ENCODE data around the gene RTL1.

The RTL1 gene

DNA sequence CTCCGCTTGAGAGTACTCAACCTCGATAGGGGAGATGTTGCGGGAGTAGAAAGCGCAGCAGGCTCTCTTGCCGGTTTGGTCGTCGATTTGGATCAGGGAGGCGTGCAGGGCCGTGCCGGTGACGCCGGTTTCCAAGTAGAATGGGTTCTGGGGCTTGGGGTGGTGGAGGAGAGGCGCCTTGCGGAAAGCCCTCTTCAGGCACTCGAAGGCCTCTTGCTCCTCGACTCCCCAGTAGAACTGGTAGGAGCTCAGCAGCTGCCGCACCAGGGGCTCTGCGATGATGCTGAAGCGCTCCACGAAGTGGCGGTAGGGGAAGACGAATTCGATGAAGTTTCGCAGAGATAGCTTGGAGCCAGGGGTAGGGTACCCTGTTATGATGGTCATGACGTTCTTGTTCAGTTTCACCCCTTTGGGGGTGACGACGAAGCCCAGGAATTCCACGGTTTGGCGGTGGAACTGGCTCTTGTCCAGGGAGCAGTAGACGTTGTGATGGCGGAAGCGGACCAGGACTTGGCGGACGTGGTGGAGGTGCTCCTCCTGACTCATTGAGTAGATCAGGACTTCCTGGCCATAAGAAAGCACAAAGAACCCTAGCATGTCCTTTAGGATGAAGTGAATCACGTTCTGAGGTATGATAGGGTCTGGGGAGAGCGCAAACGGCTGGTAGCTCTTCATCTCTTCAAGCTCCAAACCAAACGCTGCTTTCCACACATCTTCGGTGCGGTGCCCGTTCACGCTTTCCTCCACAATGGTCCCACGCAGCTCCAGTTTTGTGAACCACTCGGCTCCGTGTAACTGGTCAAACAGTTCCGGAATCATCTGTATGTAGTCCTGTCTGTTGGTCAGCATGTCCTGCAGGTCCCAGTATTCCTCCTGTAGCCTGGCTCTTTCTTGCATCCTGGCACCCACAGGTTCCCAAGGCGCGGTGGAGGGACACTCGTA lies 21.2 kb downstream of the RTL1 start:
- DNase-seq (ENCODE audit: low spot score): no peak

DNA sequence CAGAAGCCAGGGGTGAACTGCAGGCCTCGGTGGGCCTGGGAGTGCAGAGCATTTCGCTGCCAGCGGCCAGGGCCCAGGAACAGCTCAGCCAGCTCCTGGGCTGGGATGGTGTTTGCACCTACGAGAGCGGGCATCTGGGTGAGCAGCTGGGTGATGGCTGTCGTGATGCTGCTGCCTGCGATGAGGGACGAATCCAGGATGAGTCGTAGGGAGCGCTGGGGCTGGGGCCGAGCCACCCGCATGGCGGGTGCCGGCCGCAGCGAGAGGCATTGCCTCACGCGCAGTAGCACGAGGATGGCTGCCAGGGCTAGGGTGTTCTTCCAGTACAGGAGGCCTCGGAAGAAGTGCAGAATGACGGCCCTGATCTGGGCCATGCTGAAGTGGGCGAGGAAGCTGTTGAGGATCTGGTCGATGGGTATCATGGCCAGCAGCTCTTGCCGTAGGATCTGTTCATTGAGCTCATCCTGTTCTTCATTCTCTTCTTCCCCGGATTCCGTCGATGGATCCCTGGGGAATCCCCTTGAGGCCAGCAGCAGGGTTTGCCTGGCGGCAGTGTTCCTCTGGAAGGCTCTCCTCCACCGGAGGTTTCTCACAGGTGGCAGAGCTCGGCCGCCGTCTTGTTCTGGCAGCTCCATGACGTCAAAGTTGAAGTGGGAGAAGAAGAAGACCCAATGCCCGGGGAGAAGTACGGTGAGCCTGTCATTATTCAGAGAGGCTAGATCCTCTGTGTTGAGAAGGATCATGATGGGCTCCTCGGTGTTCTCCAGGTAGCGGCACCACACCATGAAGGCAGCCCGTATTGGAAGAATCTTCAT lies 22.1 kb downstream of the RTL1 start:
- no peak for DNase-seq (ENCODE audit: low spot score)

- DNase-seq (ENCODE audit: low spot score): no peak
These were observed 23.0 kb downstream of the RTL1 start for GRCh38 chr14:100880271-100881101.

DNA sequence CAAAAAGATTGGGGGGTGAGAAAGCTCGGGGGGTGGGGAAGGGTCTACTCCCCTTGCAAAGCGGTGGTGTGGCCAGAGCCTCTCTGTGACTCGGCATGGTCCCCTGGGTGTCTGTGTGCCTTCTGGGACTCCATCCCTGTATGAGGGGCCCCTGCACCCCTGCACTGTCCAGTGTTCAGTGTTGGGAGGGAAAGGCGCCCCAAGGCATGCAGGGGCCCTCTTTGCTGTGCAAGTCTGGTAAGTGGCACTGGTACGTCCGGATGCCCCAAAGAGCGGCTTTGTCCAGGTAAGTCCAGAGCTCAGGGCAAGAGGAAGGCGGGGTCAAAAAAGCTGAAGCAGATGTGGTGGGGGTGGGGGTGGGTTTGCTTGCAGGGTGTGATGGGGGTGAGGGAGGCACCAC lies 23.7 kb downstream of the RTL1 start:
- DNase-seq (ENCODE audit: low spot score): no peak

DNA sequence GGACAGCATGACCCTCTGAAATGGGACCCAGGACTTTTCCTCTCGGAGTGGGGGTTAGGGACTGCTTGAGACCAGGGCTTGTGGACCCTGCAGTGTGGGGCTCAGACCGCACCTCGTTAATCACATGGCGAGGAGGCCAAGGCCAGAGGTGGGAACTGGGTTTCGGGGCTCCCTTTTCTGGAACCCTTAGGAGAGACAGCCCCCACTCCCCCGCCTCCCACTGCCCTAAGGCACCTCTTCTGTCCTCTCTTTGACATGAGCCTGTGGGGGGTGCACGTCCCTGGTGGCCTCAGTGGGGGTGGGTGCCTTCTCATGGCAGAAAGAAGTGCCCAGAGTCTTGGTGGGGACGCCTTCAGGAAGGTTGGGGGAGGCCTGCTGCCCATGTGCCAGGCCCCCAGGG lies 24.3 kb downstream of the RTL1 start:
- DNase-seq (ENCODE audit: low spot score): no peak

DNA sequence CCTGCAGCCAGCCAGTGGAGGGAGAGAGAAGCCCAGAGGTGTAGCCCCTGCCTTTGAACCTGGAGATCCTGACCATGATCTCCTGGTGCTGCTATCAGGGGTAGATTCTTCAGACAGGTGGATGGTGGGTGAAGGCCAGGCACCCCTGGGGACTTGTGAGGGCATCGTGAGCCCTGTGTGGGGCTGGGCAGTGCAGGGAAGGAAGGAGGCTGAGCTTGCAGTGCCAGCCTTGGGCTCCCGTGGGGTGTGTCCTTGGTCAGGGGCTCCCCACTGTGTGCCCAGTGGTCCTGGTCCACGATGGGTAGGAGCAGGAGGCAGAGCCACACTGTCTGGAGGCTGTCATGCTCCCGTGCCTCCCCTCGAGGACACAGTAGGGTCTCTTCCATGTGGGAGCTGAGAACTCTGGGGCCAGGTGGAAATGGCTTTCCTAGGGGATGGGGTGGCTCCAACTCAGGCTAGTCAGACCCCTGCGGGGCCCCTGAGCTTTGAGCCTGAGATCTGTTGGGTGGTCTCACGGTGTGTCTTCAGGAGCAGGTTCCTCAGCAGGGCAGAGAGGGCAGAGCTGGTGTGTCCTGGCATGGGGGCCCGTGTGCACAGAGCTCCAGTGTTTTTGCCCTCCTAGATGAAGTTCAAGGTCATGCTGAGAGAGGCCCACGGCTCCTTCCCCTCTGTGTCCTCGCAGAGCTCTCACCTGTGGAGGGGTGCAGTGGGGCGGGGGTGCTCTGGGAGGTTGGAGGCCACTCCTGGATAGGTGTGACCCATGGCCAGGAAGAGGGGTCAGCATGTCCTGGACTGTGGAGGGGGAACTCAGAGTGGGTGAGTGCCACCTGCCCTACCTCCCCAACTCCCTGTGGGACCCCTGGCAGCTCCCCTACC lies 25.0 kb downstream of the RTL1 start:
- no peak for DNase-seq (ENCODE audit: low spot score)

DNA sequence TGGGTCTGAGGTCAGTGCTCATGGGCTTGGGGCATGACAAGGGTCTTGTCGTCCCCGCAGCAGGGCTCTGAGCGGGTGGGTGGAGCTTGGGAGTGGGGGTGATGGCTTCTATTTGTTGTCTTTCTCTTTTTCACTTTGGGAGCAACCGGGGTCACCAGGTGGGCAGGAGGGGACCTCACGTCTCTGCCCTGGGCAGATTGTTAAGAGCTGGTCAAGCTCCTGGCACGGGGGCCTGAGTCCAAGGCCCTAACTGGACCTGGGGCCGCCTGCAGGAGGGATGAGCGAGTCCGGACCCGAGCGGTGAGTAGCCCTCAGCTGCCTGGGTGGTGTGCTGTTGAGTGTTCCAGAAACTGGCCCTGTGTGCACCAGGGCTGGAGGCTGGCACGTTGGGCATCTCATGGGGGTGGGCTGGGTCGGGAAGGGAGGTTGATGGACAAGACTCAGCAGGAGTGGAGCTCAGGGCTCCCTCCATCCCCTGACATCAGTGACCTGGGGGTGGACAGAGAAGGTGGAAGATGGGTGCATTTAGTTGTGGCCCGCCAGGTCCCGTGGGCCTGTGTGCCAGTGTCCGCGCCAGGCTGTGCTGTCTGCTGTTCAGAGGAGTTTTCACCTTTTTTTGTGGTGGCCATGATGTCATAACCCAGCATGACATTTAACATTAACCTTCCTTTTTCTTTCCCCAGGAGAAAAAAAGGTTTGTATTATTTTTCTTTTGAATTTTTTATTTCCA lies 27.5 kb downstream of the RTL1 start:
- no peak for DNase-seq (ENCODE audit: low spot score)

DNA sequence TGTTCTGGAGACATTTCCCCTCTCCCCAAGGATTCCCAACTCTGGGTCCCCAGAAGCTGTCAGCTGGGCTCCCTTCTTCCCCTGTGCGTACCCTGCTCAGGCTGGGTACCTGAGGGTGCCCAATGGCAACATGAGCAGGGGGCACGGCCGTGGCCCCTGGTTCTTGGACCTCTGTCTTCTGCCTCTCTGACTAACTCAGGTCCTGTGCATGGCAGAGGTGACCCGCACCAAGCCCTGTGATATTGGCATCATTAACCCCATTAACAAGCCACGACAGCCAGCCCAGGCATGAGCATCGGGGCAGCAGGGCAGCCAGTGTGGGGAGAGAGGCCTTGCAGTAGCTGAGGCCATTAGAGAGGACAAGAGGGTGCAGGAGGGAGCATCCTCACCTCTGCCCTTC lies 28.4 kb downstream of the RTL1 start:
- DNase-seq (ENCODE audit: low spot score): no peak

- no peak for DNase-seq (ENCODE audit: low spot score)
These were observed 29.0 kb downstream of the RTL1 start for GRCh38 chr14:100874411-100875091.

- DNase-seq (ENCODE audit: low spot score): no peak
These were observed 29.5 kb downstream of the RTL1 start for GRCh38 chr14:100874051-100874410.

GRCh38 chr14:100873096-100873482 lies 30.4 kb downstream of the RTL1 start:
- no peak for DNase-seq (ENCODE audit: low spot score)

DNA sequence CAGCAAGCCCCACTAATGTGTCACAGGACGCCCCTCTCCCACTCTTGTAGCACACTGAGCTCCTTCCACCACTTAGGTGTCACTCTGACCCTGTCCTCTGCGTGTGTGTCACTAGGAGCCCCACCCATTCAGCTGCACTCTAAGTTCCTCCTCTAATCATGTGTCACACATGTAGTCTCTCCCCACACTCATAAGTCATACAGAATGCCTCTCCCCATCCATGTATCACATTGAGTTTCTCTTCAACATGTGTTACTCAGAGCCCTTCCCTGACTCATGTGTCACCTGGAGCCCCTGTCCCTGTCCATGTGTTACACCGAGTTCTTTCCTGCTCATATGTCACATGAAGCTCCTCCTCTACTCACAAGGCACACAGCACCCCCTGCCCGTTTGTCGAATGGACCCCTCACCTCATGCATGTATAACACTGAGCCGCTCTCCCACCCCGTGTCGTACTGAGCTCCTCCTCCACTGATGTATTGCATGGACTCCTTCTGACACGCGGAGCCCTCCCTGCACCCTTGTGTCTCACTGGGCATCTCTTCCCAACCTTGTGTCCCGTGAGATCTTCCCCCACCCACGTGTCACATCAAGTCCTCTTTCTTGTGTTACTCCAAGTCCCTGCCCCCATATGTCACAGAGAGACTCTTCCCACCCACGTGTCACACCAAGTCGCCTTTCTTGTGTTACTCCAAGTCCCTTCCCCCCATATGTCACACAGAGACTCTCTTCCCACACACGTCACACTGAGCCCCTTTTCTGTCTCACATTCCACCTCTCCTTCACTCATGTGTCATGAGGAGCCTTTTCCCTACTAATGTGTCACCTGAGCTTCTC lies 31.0 kb downstream of the RTL1 start:
- DNase-seq (ENCODE audit: low spot score): no peak

GRCh38 chr14:100871234-100872186 lies 32.0 kb downstream of the RTL1 start:
- no peak for DNase-seq (ENCODE audit: low spot score)

DNA sequence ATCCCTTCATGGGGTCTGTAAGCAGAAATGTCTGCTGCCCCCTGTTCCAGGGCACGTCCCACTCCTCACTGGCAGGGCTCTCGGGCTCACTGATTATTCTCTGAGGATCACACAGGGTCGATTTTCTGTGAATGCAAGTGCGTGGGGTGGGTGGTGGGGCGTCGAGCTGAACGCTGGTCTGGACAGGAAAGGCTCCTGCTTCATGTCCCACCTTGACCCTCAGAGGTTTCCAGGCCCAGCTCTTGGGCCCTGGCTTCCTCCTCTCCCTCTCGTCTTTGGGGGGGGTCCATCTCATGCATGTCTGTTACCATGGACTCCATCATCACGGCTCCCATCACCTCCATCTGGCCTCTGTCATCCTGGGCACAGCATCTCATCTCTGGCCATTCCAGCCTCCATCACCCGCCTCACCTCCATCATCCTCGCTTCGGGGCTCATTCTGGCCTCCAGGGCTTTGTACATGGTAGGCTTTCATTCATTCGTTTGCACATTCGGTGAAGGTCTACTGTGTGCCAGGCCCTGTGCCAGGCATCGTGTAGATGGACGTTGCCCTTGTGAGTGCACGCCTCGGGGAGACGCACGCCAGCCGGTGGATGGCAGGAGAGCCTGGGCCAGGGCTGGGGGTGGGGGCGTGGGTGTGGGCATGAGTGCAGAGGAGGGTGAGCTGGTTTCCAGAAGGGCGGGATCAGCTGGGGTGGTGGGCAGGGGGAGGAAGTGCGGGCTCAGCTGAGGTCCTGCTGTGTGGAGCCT lies 34.7 kb downstream of the RTL1 start:
- DNase-seq (ENCODE audit: low spot score): no peak

GRCh38 chr14:100867631-100868315 lies 35.7 kb downstream of the RTL1 start:
- no peak for DNase-seq (ENCODE audit: low spot score)

Measured in CD4-positive, alpha-beta T cell treated with Interleukin-15 for 4 hours (primary cell).